Measurements from ENCODE around the gene ZNF775.

Gene ZNF775

DNA sequence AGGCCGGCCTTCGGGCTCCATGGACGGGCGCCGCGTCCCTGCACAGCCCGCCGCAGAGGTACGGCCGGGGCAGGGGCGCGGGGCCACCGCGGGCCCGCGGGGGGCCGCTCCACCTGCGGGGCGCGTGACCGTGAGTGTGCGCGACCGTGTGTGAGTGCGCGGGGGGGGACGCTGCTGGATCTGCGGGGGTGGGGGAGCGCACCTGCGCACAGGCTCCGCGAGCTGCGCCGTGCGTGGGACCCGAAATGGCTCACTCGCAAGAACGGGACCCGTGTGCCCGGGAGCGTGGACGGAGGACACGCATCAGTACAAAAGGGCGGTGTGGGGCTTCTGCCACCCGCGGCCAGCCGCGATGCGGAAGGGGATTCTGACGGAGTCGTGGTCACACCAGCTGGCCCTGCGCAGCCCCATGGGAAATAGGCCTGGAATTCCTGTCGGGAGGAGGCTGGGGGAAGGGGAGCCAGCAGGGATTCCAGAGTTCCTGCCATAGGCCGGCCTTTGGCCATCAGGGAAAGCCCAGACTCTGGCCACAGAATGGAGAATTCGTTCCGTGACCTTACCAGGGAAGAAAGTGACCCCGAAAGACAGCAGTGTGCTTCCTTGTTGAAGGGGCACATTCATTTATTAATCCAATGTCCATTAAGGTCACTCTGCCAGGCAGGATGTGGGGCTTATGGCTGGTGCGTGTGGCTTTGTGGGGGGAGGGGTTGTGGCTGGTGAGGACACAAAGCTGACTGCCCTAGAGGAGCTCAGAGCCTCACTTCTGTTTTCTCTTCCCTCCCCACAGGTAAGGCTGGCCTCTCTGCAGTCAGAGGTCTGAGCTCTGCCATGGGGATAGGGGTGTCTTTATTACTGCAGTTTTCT is 10.0 kb upstream of the ZNF775 start:
- DNase-seq (ENCODE audit: low read depth) = peak; percentile 32

DNA sequence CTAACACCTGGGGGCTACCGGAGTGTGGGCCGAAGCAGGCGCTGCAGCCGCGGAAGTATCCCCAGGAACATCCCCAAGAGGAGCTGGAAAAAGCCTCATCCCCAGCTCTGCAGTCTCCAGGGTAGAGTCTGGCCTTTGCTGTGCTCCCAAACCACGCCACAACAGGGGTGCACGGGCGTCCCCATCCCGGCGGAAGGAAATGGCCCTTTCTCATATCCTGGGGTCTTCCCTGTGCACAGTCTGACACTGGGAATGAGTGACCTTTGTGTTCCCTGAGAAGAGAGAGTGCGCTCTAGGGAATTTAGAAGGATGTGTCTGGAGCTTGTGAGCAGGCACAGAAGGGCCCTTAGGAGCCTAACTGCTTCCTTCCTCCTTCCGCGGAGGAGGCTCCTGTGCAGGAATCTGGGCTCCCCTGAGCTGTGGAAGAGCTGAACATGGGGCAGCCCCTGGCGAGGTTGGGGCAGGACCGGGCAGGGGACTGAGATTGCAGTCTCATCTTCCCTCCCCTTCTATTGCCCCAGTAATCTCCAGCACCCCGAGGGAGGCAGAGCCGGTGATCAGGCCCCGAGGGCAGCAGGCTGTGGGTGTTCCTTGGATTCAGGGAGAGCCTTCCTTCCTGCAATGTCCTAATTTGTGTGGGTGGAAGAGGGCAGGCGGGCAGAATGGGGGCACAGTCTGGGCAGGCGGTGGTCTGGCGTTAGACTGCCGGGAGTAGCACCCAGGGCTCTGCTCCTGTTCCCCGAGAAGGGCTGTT is 9.2 kb upstream of the ZNF775 start:
- no peak for DNase-seq (ENCODE audit: low read depth)

DNA sequence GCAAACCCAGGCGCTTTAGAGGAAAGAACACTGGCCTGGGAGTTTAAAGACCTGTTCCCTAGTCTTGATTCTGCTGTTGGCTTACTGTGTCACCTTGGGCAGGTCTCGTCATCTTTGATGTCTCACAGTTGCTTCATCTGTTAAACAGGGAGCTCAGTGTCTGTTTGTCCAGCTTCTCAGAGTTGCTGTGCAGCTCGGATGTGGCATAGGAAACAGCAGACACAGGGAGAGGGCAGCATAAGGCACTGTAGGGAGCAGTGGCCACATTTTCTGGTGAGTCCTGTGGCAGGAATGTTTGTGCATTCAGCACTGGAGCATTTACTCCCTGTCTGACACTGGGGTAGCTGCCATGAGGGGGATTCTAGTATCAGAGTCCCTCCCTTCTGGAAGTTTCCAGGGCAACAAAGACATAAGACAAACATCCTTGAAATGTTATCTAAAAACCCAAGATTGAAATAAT is 8.5 kb upstream of the ZNF775 start:
- no peak for DNase-seq (ENCODE audit: low read depth)

DNA sequence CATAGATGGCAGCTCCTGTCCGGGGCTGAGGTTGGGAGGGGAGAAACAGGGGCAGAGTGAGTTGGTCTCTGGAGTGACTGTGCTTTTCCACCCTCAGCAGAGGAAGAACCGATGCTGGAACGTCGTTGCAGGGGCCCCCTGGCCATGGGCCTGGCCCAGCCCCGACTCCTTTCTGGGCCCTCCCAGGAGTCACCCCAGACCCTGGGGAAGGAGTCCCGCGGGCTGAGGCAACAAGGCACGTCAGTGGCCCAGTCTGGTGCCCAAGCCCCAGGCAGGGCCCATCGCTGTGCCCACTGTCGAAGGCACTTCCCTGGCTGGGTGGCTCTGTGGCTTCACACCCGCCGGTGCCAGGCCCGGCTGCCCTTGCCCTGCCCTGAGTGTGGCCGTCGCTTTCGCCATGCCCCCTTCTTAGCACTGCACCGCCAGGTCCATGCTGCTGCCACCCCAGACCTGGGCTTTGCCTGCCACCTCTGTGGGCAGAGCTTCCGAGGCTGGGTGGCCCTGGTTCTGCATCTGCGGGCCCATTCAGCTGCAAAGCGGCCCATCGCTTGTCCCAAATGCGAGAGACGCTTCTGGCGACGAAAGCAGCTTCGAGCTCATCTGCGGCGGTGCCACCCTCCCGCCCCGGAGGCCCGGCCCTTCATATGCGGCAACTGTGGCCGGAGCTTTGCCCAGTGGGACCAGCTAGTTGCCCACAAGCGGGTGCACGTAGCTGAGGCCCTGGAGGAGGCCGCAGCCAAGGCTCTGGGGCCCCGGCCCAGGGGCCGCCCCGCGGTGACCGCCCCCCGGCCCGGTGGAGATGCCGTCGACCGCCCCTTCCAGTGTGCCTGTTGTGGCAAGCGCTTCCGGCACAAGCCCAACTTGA is 7.8 kb upstream of the ZNF775 start:
- DNase-seq (ENCODE audit: low read depth) = no peak

DNA sequence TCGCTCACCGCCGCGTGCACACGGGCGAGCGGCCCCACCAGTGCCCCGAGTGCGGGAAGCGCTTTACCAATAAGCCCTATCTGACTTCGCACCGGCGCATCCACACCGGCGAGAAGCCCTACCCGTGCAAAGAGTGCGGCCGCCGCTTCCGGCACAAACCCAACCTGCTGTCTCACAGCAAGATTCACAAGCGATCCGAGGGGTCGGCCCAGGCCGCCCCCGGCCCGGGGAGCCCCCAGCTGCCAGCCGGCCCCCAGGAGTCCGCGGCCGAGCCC is 7.2 kb upstream of the ZNF775 start:
- no peak for DNase-seq (ENCODE audit: low read depth)

DNA sequence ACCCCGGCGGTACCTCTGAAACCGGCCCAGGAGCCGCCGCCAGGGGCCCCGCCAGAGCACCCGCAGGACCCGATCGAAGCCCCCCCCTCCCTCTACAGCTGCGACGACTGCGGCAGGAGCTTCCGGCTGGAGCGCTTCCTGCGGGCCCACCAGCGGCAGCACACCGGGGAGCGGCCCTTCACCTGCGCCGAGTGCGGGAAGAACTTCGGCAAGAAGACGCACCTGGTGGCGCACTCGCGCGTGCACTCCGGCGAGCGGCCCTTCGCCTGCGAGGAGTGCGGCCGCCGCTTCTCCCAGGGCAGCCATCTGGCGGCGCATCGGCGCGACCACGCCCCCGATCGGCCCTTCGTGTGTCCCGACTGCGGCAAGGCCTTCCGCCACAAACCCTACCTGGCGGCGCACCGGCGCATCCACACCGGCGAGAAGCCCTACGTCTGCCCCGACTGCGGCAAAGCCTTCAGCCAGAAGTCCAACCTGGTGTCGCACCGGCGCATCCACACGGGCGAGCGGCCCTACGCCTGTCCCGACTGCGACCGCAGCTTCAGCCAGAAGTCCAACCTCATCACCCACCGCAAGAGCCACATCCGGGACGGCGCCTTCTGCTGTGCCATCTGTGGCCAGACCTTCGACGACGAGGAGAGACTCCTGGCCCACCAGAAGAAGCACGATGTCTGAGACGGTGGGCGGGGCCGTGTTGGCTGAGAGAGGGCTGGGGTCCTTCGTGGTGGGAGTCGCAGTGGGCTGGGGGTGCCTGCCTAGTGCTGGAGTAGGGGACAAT is 6.7 kb upstream of the ZNF775 start:
- no peak for DNase-seq (ENCODE audit: low read depth)

DNA sequence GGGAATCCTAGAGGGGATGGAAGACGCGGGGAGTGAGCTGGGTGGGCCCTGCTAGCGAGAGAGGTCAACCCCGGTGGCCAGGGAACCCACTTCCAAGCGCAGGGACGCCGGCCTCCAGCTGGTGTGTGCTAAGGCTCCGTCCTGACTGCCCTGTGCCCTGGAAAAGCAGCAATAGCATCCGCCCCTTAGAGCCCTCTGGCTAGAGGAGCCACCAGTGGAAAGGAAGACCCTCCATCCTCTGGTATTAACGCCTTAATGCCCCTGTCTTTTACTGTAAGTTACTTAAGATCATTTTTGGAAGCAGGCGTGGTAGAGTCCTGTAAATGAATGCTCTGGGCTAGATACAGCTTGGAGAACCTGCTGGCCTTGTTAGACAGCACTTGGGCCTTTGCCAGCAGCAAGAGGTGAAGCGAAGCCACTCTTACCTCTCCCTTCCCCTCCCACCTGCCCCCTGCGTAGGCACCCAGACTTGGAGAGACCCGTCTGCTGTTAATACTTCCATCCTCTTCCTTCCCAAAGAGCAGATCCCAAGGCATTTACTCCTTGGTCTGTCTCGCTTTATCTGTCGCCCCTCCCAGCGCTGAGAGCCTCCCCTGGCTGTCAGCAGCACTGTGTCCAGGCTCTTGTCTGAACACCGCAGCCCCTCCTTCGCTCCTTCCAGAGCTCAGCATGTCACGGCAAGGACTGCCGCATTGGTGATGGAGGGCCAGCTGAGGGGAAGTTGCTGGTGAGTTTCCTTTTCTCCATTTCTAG is 5.9 kb upstream of the ZNF775 start:
- no peak for DNase-seq (ENCODE audit: low read depth)

DNA sequence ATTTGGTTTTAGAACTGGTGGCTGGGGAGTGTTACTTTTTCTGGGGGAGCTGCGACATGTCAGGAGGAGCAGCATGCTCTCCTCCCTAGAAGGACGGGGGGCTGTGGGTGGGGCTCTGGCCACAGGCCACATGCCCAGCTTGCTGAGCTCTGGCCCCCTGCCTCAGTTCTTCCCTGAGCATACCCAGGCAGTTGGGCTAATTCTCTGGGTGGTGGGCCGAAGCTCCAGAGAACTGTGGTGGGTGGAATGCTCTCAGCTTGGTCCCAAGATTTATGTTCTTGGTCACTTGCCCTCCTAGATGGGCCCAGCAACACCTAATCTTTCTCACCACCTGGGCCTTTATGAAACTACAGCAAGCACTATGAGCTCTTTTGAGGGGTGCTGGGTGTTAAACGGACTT is 5.1 kb upstream of the ZNF775 start:
- no peak for DNase-seq (ENCODE audit: low read depth)

DNA sequence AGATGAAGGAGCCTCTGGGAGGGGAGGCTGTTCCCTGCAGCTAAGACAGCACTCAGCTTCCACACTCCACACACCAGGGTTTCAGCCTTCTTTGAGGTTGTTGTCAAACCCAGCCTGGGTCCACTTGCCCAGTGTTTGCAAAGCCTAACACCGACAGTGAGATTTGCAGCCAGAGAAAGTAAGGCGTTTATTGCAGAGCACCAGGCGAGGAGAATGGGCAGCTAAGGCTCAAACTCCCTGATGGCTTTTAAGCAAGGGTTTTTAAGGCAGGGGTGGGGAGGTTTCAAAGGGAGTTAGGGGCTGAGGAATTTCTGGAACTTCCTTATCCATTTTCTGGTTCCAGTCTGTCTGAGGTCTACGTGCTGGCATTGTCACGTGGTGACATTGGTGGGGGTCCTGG is 4.7 kb upstream of the ZNF775 start:
- DNase-seq (ENCODE audit: low read depth) = no peak

DNA sequence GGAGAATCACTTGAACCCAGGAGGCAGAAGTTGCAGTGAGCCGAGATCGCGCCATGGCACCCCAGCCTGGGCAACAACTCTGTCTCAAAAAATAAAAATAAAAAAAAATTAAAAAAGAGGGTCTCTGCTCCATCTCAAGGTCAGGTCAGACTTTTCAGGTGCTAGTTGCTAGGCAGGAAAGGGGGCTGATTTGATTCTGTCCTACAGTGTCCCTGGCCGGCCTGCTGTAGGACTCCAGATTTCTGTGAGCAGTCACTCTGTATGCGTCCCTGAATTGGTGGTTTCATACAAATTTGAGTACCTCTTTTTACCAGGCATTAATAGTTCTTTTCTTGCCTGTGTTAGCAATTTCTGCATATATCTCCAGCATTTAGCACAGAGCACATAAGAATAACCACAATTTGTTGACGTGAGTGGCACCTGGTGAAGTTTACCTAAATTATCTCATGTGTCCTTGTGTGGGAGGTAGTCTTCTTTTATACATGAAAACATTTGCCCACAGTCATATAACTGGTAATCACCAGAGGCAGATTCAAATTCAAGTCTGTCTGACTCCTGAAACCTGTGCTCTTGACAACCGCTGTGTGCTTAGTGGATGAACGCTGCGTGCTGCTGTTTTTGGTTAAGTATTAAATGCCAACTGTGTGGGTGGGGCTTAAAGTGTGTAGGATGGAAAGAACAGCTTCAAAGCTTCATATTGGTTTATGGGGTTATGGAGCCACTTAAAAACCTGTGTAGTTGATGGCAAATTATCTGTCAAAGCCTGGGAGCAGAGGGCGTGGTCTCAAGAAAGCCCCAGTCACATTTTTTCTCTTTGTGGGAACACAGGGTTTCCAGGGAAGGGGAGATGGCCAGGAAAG is 3.2 kb upstream of the ZNF775 start:
- DNase-seq (ENCODE audit: low read depth) = no peak

DNA sequence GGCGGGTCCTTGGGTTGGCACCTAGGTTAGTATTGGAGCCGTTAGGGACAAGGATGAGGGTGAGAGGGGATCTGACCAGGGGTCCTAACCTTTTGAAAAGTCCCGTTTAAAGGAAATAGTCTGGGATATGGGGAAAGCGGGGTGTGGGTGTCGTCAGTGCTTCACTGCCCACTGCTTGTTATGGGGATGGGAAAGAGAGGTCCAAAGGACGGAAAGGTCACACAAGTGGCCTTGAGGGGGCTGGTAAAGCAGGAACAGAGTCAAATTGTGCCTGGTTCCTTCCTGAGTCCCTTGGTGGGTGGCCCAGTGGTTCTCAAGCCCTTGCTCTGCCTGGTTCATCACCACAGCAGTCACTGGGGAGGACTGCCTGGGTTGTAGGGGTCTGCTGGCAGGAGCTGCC is 2.6 kb upstream of the ZNF775 start:
- no peak for DNase-seq (ENCODE audit: low read depth)

DNA sequence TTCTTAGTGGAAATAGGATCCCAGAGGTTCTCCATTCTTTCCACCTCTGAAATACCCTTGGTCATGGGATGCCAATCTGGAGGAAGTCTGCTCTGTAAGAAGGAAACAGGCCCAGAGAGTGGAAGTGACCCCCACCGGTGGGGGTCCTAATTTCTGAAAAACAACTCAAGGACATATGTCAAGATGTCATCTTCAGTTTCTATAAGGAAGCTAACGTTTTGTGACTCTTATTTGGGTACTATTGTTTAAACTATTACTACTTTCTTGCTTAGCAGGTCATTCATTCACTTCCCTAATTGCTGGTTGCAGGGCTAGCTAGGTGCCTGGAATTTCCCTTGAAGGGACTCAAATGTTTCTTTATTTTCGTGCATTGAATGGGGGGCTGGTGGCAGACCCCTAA is 1.9 kb upstream of the ZNF775 start:
- no peak for DNase-seq (ENCODE audit: low read depth)

DNA sequence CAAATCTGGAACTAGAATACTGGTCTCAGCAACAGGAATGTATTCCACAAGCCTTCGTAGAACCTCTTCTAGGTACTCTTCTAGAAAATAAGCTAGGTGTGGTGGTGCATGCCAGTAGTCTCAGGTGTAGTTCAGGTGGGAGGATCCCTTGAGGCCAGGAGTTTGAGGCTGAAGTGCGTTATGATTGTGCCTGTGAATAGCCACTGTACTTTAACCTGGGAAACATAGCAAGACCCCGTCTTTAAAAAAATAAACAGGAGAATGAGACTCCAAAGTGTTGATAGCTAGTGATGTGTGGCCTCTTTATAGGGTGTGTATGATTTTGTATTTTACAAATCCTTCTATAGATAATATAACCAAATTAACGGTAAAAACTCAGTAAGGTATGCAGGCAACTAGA is 1.5 kb upstream of the ZNF775 start:
- no peak for DNase-seq (ENCODE audit: low read depth)

DNA sequence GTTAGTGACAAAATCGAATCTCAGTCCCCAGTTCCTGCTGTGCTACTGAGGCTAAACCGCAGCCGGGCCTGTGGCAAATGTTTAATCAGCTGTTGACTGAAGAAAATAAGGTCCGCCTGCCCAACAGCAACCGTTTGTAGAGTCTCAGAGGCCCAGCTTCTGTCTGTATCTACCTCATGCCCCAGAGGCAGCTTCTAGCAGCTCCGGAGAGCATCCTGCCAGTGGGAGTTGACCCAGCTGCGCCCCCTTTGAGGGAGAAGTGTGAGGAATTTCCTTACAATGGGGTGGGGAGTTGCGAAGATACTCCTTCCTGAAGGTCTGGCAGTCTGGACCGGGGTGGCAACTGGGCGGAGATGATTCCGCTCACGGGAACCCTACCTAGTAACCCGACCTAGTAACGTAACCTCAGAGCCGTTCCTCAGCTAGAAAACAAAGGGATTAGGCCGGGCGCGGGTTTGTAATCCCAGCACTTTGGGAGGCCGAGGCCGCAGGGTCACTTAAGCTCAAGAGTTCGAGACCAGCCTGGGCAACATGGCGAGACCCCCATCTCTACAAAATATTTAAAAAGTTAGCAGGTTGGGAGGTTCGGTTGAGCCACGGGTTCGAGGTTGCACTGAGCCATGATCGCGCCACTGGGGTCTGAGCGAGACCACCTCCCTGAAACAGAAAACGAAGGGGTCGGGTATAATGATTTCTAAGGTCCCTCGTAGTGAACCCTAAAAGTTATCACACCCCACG is 846 bp upstream of the ZNF775 start:
- DNase-seq (ENCODE audit: low read depth) = no peak

DNA sequence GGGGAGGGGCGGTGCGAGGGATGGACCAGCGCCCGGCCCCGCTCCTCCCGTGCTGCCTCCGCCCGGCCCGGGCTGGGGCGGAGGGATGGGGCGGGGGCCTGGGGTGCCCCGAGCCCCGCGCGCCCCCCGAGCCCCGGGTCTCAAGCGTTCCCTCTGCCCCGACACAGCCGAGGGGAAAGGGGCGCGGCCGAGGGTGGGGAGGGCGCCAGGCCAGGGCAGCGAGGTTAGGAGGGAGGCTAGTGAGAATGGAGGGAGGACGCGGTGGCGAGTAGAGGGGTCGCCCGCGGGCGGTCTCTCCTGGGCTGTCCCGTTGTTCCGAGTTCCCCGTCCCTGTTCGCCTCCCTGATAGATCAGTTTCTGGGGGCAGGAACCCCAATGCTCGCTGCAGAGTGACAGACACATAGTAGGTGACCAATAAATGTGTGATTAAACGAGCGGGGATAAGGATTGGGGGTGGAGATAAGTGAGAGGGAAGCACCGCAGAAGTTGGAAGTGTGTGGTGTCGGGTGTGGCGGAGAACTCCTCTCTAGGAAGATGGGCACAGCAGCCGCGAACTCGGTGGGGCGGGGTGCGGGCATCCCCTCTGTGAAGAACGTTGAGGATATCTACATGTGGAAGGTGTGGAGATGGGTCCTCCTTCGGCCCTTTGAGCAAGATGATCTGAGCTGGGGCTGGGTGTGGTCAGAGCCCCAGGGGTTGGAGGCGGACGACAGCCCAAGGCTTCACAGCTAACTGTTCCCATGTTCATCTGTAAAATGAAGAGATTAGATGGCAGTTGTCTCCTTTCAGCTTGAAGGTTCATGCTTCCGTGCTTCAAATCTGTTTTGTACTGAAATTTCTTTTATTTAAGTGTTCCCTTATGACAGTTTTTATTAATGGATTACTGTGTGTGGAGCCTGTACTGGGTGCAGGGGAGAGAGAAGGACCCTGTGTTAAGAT is 580 bp downstream of the ZNF775 start:
- no peak for DNase-seq (ENCODE audit: low read depth)

DNA sequence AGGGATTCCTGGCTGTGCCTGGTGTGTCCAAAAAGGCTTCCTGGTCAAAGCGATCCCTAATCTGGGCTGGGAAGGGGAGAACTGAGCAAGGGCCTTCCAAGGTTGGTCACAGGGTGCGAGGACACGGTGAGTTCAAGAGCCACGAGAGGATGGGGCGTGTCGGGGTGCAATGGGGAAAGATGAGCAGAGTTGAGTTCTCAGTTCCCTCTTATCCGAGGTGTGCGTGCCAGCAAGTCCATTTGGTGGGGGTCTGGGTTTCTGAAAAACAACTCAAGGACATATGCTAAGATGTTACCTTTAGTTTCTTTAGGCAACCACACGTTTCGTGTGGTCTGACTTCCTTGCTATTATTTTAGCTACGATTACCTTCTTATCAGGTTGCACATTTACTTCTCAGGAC is 1.3 kb downstream of the ZNF775 start:
- DNase-seq (ENCODE audit: low read depth) = no peak

DNA sequence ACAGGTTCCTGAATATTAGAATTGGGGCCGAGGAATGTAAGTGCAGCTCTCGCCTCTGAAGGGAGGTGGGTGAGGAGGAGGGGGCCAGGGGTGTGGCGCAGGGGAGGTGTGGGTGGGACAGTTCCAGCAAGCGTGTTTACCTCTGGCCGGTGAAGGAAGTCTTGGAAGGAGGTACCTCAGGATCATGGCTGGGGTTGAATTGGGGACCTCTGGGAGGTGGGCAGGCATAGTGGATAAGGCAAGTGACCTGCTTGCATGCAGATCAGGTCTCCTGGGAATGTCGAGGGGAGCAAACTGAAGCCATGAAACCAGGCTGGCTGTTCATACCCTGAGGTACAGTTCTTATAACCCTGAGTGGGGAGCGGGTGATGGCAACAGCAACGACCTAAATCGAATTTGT is 2.0 kb downstream of the ZNF775 start:
- DNase-seq (ENCODE audit: low read depth) = no peak

DNA sequence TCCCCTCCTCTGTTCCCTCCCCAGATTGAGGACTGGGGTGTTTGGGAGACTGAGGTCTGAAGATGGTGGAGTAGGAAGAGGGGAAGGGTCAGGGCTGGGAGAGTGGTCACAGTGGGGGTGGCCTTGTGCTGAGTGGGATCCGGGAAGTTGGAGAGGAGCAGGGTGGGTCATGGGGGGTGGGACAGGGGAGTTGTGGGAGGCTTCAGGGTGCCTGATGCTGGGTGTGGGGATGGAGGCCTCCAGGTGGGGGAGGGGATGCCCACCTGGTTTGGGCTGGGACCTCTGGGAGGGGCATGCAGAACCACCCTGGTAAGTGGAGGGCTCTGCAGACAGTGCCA is 2.6 kb downstream of the ZNF775 start:
- no peak for DNase-seq (ENCODE audit: low read depth)

All from stimulated activated CD8-positive, alpha-beta memory T cell treated with anti-CD3 and anti-CD28 coated beads, Interleukin-15, amount 100 ng/mL, for 1 hour (primary cell).